HEK293 (cell line): Measurements from ENCODE around the gene UCHL3.

ENCODE experiments used
- CTCF ChIA-PET: fragments of 350-600 bp; formaldehyde crosslinking; extraction: SDS; loops from one replicate; lab custom pipeline; 2021; ENCODE audit warnings: antibody characterized with exemption; lab: Yijun Ruan, JAX
- POLR2A ChIA-PET: fragments of 300-600 bp; formaldehyde crosslinking; extraction: SDS; loops from one replicate; lab custom pipeline; 2020; ENCODE audit warnings: antibody characterized with exemption, inconsistent platforms; lab: Yijun Ruan, JAX
- H3K27ac ChIP-seq: fragments of 200-500 bp; sonication (Bioruptor generic); 2 replicates; pipeline ENCODE4 v1.5.1; 2014; ENCODE audit warnings: low read depth, low read length, control low read depth, inconsistent platforms; ENCODE audit errors: extremely low read depth
- H3K36me3 ChIP-seq, 2 experiments: fragments of 200-500 bp in 1 of 2; sonication (Bioruptor generic) in 1 of 2; 1 replicate in 1 of 2; 2 replicates in 1 of 2; pipeline ENCODE4 v1.5.1; 2014 to 2017; ENCODE audit warnings: inconsistent platforms in 2 of 2, low read length in 2 of 2; ENCODE audit not compliant: control insufficient read depth in 2 of 2, insufficient read depth in 1 of 2
- H3K4me1 ChIP-seq: fragments of 200-500 bp; sonication (Bioruptor generic); 2 replicates; pipeline ENCODE4 v1.5.1; 2014; ENCODE audit warnings: mild to moderate bottlenecking, low read length, inconsistent platforms; ENCODE audit not compliant: control insufficient read depth, insufficient read depth
- H3K4me3 ChIP-seq: 2 replicates; pipeline ENCODE4 v1.5.1; 2011; ENCODE audit warnings: low read depth, mild to moderate bottlenecking, control low read depth, low read length, moderate library complexity
- H3K9me3 ChIP-seq: fragments of 200-500 bp; sonication (Bioruptor generic); 2 replicates; pipeline ENCODE4 v1.5.1; 2014; ENCODE audit warnings: low read depth, low read length, inconsistent platforms; ENCODE audit not compliant: control insufficient read depth, insufficient read depth
- EGR2 ChIP-seq: fragments of 450-650 bp; formaldehyde crosslinking; IDR thresholded peaks from 2 replicates; pipeline ENCODE4 v1.5.1; 2016; ENCODE audit warnings: low read depth, missing biosample characterization, missing genetic modification characterization
- GLIS1 ChIP-seq: fragments of 450-650 bp; formaldehyde crosslinking; IDR thresholded peaks from 2 replicates; pipeline ENCODE4 v1.5.1; 2016; ENCODE audit warnings: missing biosample characterization, missing genetic modification characterization
- GLIS2 ChIP-seq: fragments of 450-650 bp; formaldehyde crosslinking; IDR thresholded peaks from 2 replicates; pipeline ENCODE4 v1.5.1; 2016; ENCODE audit warnings: missing biosample characterization, missing genetic modification characterization
- KLF9 ChIP-seq: fragments of 450-650 bp; formaldehyde crosslinking; IDR thresholded peaks from 2 replicates; pipeline ENCODE4 v1.5.1; 2016; ENCODE audit warnings: missing biosample characterization, missing genetic modification characterization, low read depth
- MEIS1 ChIP-seq: sonication (generic); formaldehyde crosslinking; IDR thresholded peaks from 2 replicates; pipeline ENCODE4 v1.8.1; 2022; ENCODE audit warnings: missing genetic modification reagents, mild to moderate bottlenecking, borderline replicate concordance
- MYNN ChIP-seq: fragments of 450-650 bp; formaldehyde crosslinking; IDR thresholded peaks from 2 replicates; pipeline ENCODE4 v1.5.1; 2016; ENCODE audit warnings: missing biosample characterization, missing genetic modification characterization, borderline replicate concordance
- PRDM4 ChIP-seq: fragments of 450-650 bp; formaldehyde crosslinking; IDR thresholded peaks from 2 replicates; pipeline ENCODE4 v1.5.1; 2017; ENCODE audit warnings: missing biosample characterization, missing genetic modification characterization
- RBAK ChIP-seq: fragments of 450-650 bp; formaldehyde crosslinking; IDR thresholded peaks from 2 replicates; pipeline ENCODE4 v1.5.1; 2016; ENCODE audit warnings: missing biosample characterization, missing genetic modification characterization
- SETDB1 ChIP-seq: IDR thresholded peaks from one replicate; pipeline ENCODE4 v1.6.1; 2017; ENCODE audit warnings: mild to moderate bottlenecking, low read length, moderate library complexity, mixed read lengths; ENCODE audit not compliant: insufficient read length
- YY2 ChIP-seq: fragments of 450-650 bp; formaldehyde crosslinking; IDR thresholded peaks from 2 replicates; pipeline ENCODE4 v1.5.1; 2016; ENCODE audit warnings: missing biosample characterization, missing genetic modification characterization
- ZBTB20 ChIP-seq: fragments of 450-650 bp; formaldehyde crosslinking; IDR thresholded peaks from 2 replicates; pipeline ENCODE4 v1.5.1; 2016; ENCODE audit warnings: missing biosample characterization, missing genetic modification characterization
- ZEB2 ChIP-seq: fragments of 450-650 bp; formaldehyde crosslinking; IDR thresholded peaks from 2 replicates; pipeline ENCODE4 v1.5.1; 2016; ENCODE audit warnings: missing biosample characterization, missing genetic modification characterization
- ZNF112 ChIP-seq: fragments of 450-650 bp; formaldehyde crosslinking; IDR thresholded peaks from 2 replicates; pipeline ENCODE4 v1.5.0; 2017; ENCODE audit warnings: missing biosample characterization, missing genetic modification characterization
- ZNF114 ChIP-seq: fragments of 450-650 bp; formaldehyde crosslinking; IDR thresholded peaks from 2 replicates; pipeline ENCODE4 v1.5.0; 2017; ENCODE audit warnings: missing biosample characterization, missing genetic modification characterization
- ZNF335 ChIP-seq: fragments of 450-650 bp; formaldehyde crosslinking; conservative IDR thresholded peaks from 2 replicates; pipeline ENCODE4 v1.5.1; 2016; ENCODE audit warnings: missing biosample characterization, missing genetic modification characterization
- ZNF416 ChIP-seq: fragments of 450-650 bp; formaldehyde crosslinking; IDR thresholded peaks from 2 replicates; pipeline ENCODE4 v1.5.1; 2016; ENCODE audit warnings: missing biosample characterization, missing genetic modification characterization
- ZNF530 ChIP-seq: fragments of 450-650 bp; formaldehyde crosslinking; IDR thresholded peaks from 2 replicates; pipeline ENCODE4 v1.5.1; 2016; ENCODE audit warnings: low read depth, missing biosample characterization, missing genetic modification characterization
- ZNF558 ChIP-seq: fragments of 450-650 bp; formaldehyde crosslinking; IDR thresholded peaks from 2 replicates; pipeline ENCODE4 v1.5.1; 2016; ENCODE audit warnings: missing biosample characterization, missing genetic modification characterization
- ZNF660 ChIP-seq: fragments of 450-650 bp; IDR thresholded peaks from 2 replicates; pipeline ENCODE4 v1.5.1; 2018; ENCODE audit warnings: missing biosample characterization, mild to moderate bottlenecking, missing genetic modification characterization
- ZNF701 ChIP-seq: fragments of 450-650 bp; formaldehyde crosslinking; IDR thresholded peaks from 2 replicates; pipeline ENCODE4 v1.5.1; 2016; ENCODE audit warnings: missing biosample characterization, missing genetic modification characterization
- ZNF830 ChIP-seq: fragments of 450-650 bp; IDR thresholded peaks from 2 replicates; pipeline ENCODE4 v1.5.0; 2018; ENCODE audit warnings: missing biosample characterization, missing genetic modification characterization, low read depth, mild to moderate bottlenecking, moderate library complexity
- ZSCAN5A ChIP-seq: fragments of 450-650 bp; formaldehyde crosslinking; IDR thresholded peaks from 2 replicates; pipeline ENCODE4 v1.5.1; 2016; ENCODE audit warnings: missing biosample characterization, missing genetic modification characterization
- ZXDB ChIP-seq: fragments of 450-650 bp; formaldehyde crosslinking; IDR thresholded peaks from 2 replicates; pipeline ENCODE4 v1.5.1; 2016; ENCODE audit warnings: missing biosample characterization, missing genetic modification characterization
- TF ChIP-seq, protein P1 (sequence below): fragments of 450-650 bp; formaldehyde crosslinking; IDR thresholded peaks from 2 replicates; pipeline ENCODE4 v1.5.1; 2016; ENCODE audit warnings: missing biosample characterization, missing genetic modification characterization
- TF ChIP-seq, protein P2 (sequence below): fragments of 450-650 bp; formaldehyde crosslinking; IDR thresholded peaks from 2 replicates; pipeline ENCODE4 v1.5.1; 2016; ENCODE audit warnings: missing biosample characterization, missing genetic modification characterization
- TF ChIP-seq, protein P3 (sequence below): fragments of 450-650 bp; formaldehyde crosslinking; IDR thresholded peaks from 2 replicates; pipeline ENCODE4 v1.5.1; 2016; ENCODE audit warnings: missing biosample characterization, missing genetic modification characterization

UCHL3 gene

DNA sequence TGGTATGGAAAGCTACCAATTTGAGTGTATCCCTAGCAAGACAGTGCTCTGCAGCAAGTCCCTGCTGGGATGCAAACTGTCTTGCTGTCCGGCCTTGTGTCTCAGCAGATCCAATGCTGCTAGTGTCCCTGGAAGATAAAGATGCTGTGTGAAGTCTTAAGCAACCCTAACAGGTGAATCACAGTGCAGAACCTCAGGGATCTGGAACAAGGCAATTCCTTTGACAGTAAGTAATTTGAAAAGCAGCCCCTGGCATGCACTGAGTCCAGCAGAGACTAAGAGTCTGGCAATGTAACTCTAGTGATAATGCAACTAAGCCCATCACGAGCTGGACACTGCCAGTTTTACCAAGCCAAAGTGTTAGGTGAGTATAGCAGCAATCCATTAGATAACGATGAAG lies 1.7 kb upstream of the UCHL3 start:
- CTCF ChIA-PET: interaction anchor here (0.7 to 1.6 kb wide), 3 partner anchors 10 to 348 kb away, joined by 3 read pairs; partner anchors contain the start of gene TBC1D4
- Histone ChIP-seq H3K4me3 (no peak overlapping the region), H3K9me3 (no peaks in the 10 kb centered on the region), H3K36me3 (peaks cover 0 to 4% of the 10 kb centered on the region in 2 experiments; a peak in 1 of 3 replicates), H3K27ac (no peak overlapping the region), H3K4me1 (no peaks in the 10 kb centered on the region)
- TF ChIP-seq KLF9 (tag by site-specific recombination) (no peak), YY2 (tag by site-specific recombination) (no peak), ZNF830 (no peak), MYNN (tag by site-specific recombination) (no peak), RBAK (tag by site-specific recombination) (no peak), GLIS2 (no peak), ZNF114 (tag by site-specific recombination) (no peak)
- TF ChIP-seq, protein P1, sequence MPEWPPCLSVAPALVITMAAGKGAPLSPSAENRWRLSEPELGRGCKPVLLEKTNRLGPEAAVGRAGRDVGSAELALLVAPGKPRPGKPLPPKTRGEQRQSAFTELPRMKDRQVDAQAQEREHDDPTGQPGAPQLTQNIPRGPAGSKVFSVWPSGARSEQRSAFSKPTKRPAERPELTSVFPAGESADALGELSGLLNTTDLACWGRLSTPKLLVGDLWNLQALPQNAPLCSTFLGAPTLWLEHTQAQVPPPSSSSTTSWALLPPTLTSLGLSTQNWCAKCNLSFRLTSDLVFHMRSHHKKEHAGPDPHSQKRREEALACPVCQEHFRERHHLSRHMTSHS (tag by site-specific recombination): no peak
- POLR2A ChIA-PET: no interaction called here

GRCh38 chr13:75550159-75550567 lies 572 bp downstream of the UCHL3 start:
- ChIA-PET POLR2A (interaction anchor here (0.6 to 2.0 kb wide), 3 partner anchors 12 to 1439 kb away, joined by 4 to 7 read pairs (median 6); partner anchors contain the start of genes COMMD6 and TBC1D4), CTCF (interaction anchor here (0.7 to 1.5 kb wide), 3 partner anchors 9 to 68 kb away, joined by 3 to 5 read pairs (median 5); partner anchors contain the start of gene TBC1D4)
- Histone ChIP-seq H3K9me3 (no peaks in the 10 kb centered on the region), H3K36me3 (peaks cover 0 to 26% of the 10 kb centered on the region in 2 experiments; a peak in 1 of 3 replicates), H3K4me3 (peak overlapping the region; percentile 78), H3K27ac (peak overlapping the region; percentile 79), H3K4me1 (no peaks in the 10 kb centered on the region)
- no peak for TF ChIP-seq ZSCAN5A (tag by site-specific recombination)
- TF ChIP-seq ZNF660 (tag by site-specific recombination): peak; percentile 64
- no peak for TF ChIP-seq ZNF112 (tag by site-specific recombination)
- TF ChIP-seq ZEB2 (tag by site-specific recombination): peak; percentile 73
- TF ChIP-seq PRDM4 (tag by site-specific recombination): no peak
- TF ChIP-seq SETDB1: no peak
- TF ChIP-seq ZNF335: peak; percentile 83
- TF ChIP-seq, protein P2, sequence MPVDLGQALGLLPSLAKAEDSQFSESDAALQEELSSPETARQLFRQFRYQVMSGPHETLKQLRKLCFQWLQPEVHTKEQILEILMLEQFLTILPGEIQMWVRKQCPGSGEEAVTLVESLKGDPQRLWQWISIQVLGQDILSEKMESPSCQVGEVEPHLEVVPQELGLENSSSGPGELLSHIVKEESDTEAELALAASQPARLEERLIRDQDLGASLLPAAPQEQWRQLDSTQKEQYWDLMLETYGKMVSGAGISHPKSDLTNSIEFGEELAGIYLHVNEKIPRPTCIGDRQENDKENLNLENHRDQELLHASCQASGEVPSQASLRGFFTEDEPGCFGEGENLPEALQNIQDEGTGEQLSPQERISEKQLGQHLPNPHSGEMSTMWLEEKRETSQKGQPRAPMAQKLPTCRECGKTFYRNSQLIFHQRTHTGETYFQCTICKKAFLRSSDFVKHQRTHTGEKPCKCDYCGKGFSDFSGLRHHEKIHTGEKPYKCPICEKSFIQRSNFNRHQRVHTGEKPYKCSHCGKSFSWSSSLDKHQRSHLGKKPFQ (tag by site-specific recombination): no peak
- peak; percentile 33; the same call in 1 of the 2 replicates for TF ChIP-seq ZNF558 (tag by site-specific recombination)
- peak; percentile 50; the same call in 1 of the 2 replicates for TF ChIP-seq ZBTB20 (tag by site-specific recombination)
- TF ChIP-seq ZXDB (tag by site-specific recombination): peak; percentile 46
- no peak for TF ChIP-seq GLIS1 (tag by site-specific recombination)
- no peak for TF ChIP-seq ZNF701 (tag by site-specific recombination)
- TF ChIP-seq, protein P3, sequence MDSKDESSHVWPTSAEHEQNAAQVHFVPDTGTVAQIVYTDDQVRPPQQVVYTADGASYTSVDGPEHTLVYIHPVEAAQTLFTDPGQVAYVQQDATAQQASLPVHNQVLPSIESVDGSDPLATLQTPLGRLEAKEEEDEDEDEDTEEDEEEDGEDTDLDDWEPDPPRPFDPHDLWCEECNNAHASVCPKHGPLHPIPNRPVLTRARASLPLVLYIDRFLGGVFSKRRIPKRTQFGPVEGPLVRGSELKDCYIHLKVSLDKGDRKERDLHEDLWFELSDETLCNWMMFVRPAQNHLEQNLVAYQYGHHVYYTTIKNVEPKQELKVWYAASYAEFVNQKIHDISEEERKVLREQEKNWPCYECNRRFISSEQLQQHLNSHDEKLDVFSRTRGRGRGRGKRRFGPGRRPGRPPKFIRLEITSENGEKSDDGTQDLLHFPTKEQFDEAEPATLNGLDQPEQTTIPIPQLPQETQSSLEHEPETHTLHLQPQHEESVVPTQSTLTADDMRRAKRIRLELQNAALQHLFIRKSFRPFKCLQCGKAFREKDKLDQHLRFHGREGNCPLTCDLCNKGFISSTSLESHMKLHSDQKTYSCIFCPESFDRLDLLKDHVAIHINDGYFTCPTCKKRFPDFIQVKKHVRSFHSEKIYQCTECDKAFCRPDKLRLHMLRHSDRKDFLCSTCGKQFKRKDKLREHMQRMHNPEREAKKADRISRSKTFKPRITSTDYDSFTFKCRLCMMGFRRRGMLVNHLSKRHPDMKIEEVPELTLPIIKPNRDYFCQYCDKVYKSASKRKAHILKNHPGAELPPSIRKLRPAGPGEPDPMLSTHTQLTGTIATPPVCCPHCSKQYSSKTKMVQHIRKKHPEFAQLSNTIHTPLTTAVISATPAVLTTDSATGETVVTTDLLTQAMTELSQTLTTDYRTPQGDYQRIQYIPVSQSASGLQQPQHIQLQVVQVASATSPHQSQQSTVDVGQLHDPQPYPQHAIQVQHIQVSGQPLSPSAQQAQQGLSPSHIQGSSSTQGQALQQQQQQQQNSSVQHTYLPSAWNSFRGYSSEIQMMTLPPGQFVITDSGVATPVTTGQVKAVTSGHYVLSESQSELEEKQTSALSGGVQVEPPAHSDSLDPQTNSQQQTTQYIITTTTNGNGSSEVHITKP (tag by site-specific recombination): peak; percentile 65
- no peak for TF ChIP-seq ZNF416 (tag by site-specific recombination)
- TF ChIP-seq EGR2 (tag by site-specific recombination): peak; percentile 85
- no peak for TF ChIP-seq ZNF530 (tag by site-specific recombination)
- no peak for TF ChIP-seq MEIS1 (CRISPR knock-in tag)
